ENCODE results near the gene FNBP1L.

Gene FNBP1L

DNA sequence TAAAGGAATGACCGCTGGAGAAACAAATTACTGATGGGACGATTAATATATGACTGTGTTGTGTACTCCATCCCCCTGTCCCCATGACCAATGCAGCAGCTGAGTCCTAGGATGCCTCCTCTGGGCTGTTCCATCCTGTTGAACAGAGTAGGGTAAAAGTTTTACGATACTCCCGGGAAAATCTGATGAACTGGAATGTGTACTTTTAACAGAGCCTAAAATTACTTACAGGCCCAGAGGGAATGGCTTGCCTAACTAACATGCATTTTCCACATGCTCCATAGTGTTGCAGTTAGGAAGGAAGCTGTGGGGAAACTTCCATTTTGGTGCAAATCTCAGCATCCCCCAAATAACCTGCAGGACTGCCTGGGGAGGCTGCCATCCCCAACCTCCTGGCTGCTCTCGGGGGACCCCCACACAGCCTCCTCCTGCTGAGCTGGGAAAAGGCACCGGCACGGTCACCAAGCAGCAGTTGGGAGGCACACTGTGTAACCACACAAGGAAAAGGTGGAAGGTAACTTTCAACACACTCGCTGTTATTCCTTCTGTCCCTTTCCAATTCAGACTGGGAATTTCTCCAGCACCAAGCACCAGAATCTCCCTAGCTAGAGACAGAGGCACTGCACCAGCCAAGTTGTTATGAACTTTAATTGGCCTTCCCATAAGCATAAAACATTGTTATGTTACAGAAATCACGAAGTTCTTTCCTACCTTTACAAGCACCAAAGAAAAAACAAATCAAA is 136.5 kb downstream of the FNBP1L start (continued):
- TF ChIP-seq, protein P1, sequence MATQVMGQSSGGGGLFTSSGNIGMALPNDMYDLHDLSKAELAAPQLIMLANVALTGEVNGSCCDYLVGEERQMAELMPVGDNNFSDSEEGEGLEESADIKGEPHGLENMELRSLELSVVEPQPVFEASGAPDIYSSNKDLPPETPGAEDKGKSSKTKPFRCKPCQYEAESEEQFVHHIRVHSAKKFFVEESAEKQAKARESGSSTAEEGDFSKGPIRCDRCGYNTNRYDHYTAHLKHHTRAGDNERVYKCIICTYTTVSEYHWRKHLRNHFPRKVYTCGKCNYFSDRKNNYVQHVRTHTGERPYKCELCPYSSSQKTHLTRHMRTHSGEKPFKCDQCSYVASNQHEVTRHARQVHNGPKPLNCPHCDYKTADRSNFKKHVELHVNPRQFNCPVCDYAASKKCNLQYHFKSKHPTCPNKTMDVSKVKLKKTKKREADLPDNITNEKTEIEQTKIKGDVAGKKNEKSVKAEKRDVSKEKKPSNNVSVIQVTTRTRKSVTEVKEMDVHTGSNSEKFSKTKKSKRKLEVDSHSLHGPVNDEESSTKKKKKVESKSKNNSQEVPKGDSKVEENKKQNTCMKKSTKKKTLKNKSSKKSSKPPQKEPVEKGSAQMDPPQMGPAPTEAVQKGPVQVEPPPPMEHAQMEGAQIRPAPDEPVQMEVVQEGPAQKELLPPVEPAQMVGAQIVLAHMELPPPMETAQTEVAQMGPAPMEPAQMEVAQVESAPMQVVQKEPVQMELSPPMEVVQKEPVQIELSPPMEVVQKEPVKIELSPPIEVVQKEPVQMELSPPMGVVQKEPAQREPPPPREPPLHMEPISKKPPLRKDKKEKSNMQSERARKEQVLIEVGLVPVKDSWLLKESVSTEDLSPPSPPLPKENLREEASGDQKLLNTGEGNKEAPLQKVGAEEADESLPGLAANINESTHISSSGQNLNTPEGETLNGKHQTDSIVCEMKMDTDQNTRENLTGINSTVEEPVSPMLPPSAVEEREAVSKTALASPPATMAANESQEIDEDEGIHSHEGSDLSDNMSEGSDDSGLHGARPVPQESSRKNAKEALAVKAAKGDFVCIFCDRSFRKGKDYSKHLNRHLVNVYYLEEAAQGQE (tag by site-specific recombination; IDR thresholded peaks at IDR 0.05): no peak
- TF ChIP-seq ZNF184 (tag by site-specific recombination; IDR thresholded peaks at IDR 0.05) (no peak), ZFP41 (tag by site-specific recombination; IDR thresholded peaks at IDR 0.05; ENCODE audit: borderline replicate concordance) (no peak)

DNA sequence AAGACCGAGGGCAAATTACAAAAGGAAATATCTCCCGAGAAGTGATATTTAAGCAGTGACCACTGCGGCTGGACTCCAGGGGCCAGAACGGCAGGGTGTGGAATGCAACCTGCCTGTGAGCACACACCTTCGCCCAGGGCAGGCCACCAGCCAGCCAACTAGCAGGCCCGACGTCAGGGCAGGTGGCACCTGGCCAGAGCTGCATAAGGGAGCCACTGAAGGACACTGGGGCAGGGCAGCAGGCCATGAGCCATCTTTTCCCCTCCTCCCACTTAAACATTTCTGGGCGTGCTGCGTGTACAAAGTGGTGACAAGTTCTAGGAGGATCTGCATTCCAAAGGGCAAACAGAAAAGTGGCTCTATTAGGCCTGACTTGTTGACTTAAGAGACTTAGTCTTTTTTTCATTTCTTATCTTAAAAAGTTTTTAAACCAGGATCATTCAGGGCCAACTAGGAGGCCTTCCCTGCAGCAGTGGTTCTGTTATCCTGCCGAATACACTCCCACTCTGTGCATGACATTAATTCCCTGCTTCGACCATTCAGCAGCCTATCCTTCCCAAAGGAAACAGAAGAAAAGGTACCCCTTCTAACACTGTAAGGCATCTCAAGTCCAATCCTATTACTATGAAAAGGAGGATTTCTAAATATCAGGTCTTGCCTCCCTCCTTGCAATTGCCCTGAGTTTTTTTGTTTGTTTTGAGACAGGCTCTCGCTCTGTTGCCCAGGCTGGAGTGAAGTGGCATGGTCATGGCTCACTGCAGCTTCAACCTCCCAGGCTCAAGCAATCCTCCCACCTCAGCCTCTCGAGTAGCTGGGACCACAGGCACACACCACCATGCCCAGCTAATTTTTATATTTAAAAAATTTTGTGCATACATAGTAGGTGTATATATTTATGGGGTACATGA is 137.4 kb downstream of the FNBP1L start:
- H3K36me3 ChIP-seq (ENCODE audit: control insufficient read depth in 2 of 2, insufficient read depth in 1 of 2, low read length in 2 of 2): peaks cover 0 to 41% of the 10 kb centered on the region in 2 experiments; a peak in 2 of 3 replicates
- no peak overlapping the region for H3K27ac ChIP-seq (ENCODE audit: extremely low read depth, low read depth, low read length)
- ChIA-PET POLR2A (no interaction called here), CTCF (interaction anchor here (0.6 kb wide), 1 partner anchor 171 kb away, joined by 3 read pairs; no protein-coding TSS in a partner anchor)
- TF ChIP-seq FEZF1 (tag by site-specific recombination; IDR thresholded peaks at IDR 0.05) (peak; percentile 52), ZNF596 (tag by site-specific recombination; IDR thresholded peaks at IDR 0.05) (no peak), SCRT2 (tag by site-specific recombination; IDR thresholded peaks at IDR 0.05) (0 out of 2 replicates have a peak, but pooled peaks have one; percentile 10)
- H3K4me3 ChIP-seq (ENCODE audit: low read depth, low read length): no peak overlapping the region
- no peaks in the 10 kb centered on the region for H3K9me3 ChIP-seq (ENCODE audit: control insufficient read depth, insufficient read depth, low read depth, low read length)
- H3K4me1 ChIP-seq (ENCODE audit: control insufficient read depth, insufficient read depth, low read length): no peaks in the 10 kb centered on the region; the same call in 1 of the 2 replicates

DNA sequence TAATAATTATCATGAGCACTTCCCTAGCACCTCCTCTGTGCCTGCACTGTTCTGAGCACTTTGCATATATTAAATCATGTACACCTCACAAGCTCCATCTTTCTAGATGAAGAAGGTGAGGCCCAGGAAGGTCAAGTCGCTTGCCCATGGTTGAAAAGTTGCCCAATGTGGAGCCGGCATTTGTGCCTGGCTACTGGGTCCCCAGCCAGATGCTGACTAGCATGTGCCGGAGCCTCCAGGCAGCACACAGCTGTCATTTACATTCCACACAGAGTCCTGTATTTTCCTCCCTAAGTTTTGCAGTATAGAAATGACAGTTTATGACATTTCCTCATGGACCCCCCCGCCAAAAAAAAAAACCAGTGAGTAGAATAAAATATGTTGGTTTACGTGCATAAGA is 139.4 kb downstream of the FNBP1L start:
- Histone ChIP-seq H3K4me3 (ENCODE audit: low read depth, low read length) (no peak overlapping the region), H3K27ac (ENCODE audit: extremely low read depth, low read depth, low read length) (no peak overlapping the region), H3K36me3 (ENCODE audit: control insufficient read depth in 2 of 2, insufficient read depth in 1 of 2, low read length in 2 of 2) (peaks cover 0 to 35% of the 10 kb centered on the region in 2 experiments; a peak in 2 of 3 replicates), H3K9me3 (ENCODE audit: control insufficient read depth, insufficient read depth, low read depth, low read length) (no peaks in the 10 kb centered on the region), H3K4me1 (ENCODE audit: control insufficient read depth, insufficient read depth, low read length) (peaks cover 4% of the 10 kb centered on the region)
- ChIA-PET CTCF (interaction anchor here (1.0 kb wide), 1 partner anchor 227 kb away, joined by 3 read pairs; no protein-coding TSS in a partner anchor), POLR2A (no interaction called here)
- no peak for TF ChIP-seq ZNF350 (tag by site-specific recombination; IDR thresholded peaks at IDR 0.05)
- no peak for TF ChIP-seq ZNF624 (tag by site-specific recombination; IDR thresholded peaks at IDR 0.05)
- TF ChIP-seq ZFP37 (tag by site-specific recombination; IDR thresholded peaks at IDR 0.05): no peak
- 0 out of 2 replicates have a peak, but pooled peaks have one; percentile 23 for TF ChIP-seq ZNF600 (tag by site-specific recombination; IDR thresholded peaks at IDR 0.05)
- TF ChIP-seq, protein P2, sequence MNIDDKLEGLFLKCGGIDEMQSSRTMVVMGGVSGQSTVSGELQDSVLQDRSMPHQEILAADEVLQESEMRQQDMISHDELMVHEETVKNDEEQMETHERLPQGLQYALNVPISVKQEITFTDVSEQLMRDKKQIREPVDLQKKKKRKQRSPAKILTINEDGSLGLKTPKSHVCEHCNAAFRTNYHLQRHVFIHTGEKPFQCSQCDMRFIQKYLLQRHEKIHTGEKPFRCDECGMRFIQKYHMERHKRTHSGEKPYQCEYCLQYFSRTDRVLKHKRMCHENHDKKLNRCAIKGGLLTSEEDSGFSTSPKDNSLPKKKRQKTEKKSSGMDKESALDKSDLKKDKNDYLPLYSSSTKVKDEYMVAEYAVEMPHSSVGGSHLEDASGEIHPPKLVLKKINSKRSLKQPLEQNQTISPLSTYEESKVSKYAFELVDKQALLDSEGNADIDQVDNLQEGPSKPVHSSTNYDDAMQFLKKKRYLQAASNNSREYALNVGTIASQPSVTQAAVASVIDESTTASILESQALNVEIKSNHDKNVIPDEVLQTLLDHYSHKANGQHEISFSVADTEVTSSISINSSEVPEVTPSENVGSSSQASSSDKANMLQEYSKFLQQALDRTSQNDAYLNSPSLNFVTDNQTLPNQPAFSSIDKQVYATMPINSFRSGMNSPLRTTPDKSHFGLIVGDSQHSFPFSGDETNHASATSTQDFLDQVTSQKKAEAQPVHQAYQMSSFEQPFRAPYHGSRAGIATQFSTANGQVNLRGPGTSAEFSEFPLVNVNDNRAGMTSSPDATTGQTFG (tag by site-specific recombination; IDR thresholded peaks at IDR 0.05; ENCODE audit: borderline replicate concordance): no peak
- no peak for TF ChIP-seq ZNF623 (tag by site-specific recombination; IDR thresholded peaks at IDR 0.05)
